Body of pancreas (tissue), 4 donors: ENCODE results near the gene CGNL1. TPM values are rescaled to one million over a fixed set of nuclear protein-coding genes. Genes with fewer than 3 reads are reported as not detected.

Experiments
- ATAC-seq: fragments of 150-250 bp; one replicate; pipeline ENCODE4 v1.9.1; 2016
- DNase-seq, 4 donors: peaks; one replicate each; pipeline ENCODE4 v3.0.0-alpha.2; 2019
- H3K27ac ChIP-seq, 4 donors: fragments of 200-600 bp; sonication (generic); 1 replicate in 3 of 4; 2 replicates in 1 of 4; pipeline versions ENCODE4 v1.5.1 to v1.6.1; 2016 to 2019; ENCODE audit warnings: mild to moderate bottlenecking in 1 of 4, mixed read lengths in 1 of 4, moderate library complexity in 1 of 4
- H3K27me3 ChIP-seq, 2 donors: fragments of 200-600 bp; sonication (generic); one replicate each; pipeline ENCODE4 v1.6.0; 2016; ENCODE audit warnings: mild to moderate bottlenecking in 1 of 2
- H3K36me3 ChIP-seq, 2 donors: fragments of 200-600 bp; sonication (generic); replicated peaks in 1 of 2; 2 replicates each; pipeline ENCODE4 v1.5.1; 2016; ENCODE audit warnings: low read depth in 2 of 2; ENCODE audit not compliant: insufficient read depth in 1 of 2
- H3K4me1 ChIP-seq: fragments of 200-600 bp; sonication (generic); one replicate; pipeline ENCODE4 v1.6.0; 2016
- H3K4me3 ChIP-seq, 2 donors: fragments of 200-600 bp; sonication (generic); 1 replicate in 1 of 2; 2 replicates in 1 of 2; pipeline ENCODE4 v1.5.1; 2016 to 2019
- H3K9me3 ChIP-seq, 3 donors: fragments of 200-600 bp; sonication (generic); 1 replicate in 2 of 3; 2 replicates in 1 of 3; pipeline ENCODE4 v1.5.1; 2016
- CTCF ChIP-seq, 7 experiments: fragments of 450-650 bp in 4 of 7; fragments of 200-600 bp in 3 of 7; sonication (generic) in 3 of 7; IDR thresholded peaks; one replicate each; pipeline ENCODE4 v1.5.1; 2016 to 2019; ENCODE audit warnings: antibody characterized with exemption in 7 of 7
- POLR2A ChIP-seq, 3 donors: fragments of 450-650 bp; IDR thresholded peaks; one replicate each; pipeline ENCODE4 v1.6.1; 2016; ENCODE audit warnings: antibody characterized with exemption in 3 of 3, mild to moderate bottlenecking in 2 of 3
- WGBS, 2 donors: methylation state at CpG; one replicate each; pipeline ENCODE4 v1.1.5; 2017; 5-methylcytosine and 5-hydroxymethylcytosine counted together
- intact Hi-C: fragments of 100-400 bp; cut with DNase I; formaldehyde crosslinking; loops from one replicate; pipeline ENCODE4 v1.15.1; 2023
- total RNA-seq, 2 donors: library from RNA; depleted of rRNA; stranded (reverse); fragments of >200 nt; gene quantifications; one replicate each; pipeline ENCODE4 v1.1.0, GENCODE V29; 2016

The CGNL1 gene
- total RNA-seq, 2 donors from 2014 or later = 24.7 to 30.6 TPM

GRCh38 chr15:57548835-57549234 lies 172.5 kb downstream of the CGNL1 start:
- peak overlapping the region; percentile 66 to 82 (median 73) for H3K27ac ChIP-seq
- TF ChIP-seq CTCF (IDR thresholded peaks at IDR 0.05) (no peak), POLR2A (IDR thresholded peaks at IDR 0.05) (no peak)
- no peaks in the 10 kb centered on the region for H3K9me3 ChIP-seq
- 46 to 53% methylated on average over 5 of the region's 5 CpGs for WGBS, 2 donors
- ATAC-seq (no peak), DNase-seq (no peak)
- H3K4me3 ChIP-seq = no peak overlapping the region
- intact Hi-C loops = no loop called here
- no peaks in the 10 kb centered on the region for H3K27me3 ChIP-seq
- H3K36me3 ChIP-seq = peaks cover 0 to 18% of the 10 kb centered on the region in 2 donors
- H3K4me1 ChIP-seq = peaks cover 57% of the 10 kb centered on the region

- no peak for DNase-seq
- Histone ChIP-seq H3K9me3 (no peaks in the 10 kb centered on the region), H3K4me1 (peaks cover 68% of the 10 kb centered on the region), H3K27me3 (no peaks in the 10 kb centered on the region), H3K36me3 (peaks cover 0 to 7% of the 10 kb centered on the region in 2 donors), H3K4me3 (no peak overlapping the region), H3K27ac (peak overlapping the region in 3 of 4 donors; percentile 67 to 82 (median 79))
- ATAC-seq = no peak
- TF ChIP-seq CTCF (IDR thresholded peaks at IDR 0.05) (no peak), POLR2A (IDR thresholded peaks at IDR 0.05) (no peak)
- intact Hi-C loops = no loop called here
- WGBS, 2 donors = 70 to 86% methylated on average over 6 of the region's 6 CpGs
Observed at GRCh38 chr15:57549935-57550334, 173.6 kb downstream of the CGNL1 start.

- Histone ChIP-seq H3K4me3 (no peak overlapping the region), H3K27ac (peak overlapping the region; percentile 52 to 82 (median 80)), H3K36me3 (peaks cover 0 to 6% of the 10 kb centered on the region in 2 donors), H3K9me3 (no peaks in the 10 kb centered on the region), H3K4me1 (peaks cover 71% of the 10 kb centered on the region), H3K27me3 (no peaks in the 10 kb centered on the region)
- ATAC-seq (peak; percentile 31), DNase-seq (peak; percentile 66 to 91 (median 82))
- intact Hi-C loops = no loop called here
- WGBS, 2 donors = 26 to 37% methylated on average over 4 of the region's 4 CpGs
- TF ChIP-seq POLR2A (IDR thresholded peaks at IDR 0.05) (no peak), CTCF (IDR thresholded peaks at IDR 0.05) (no peak)
Observed at GRCh38 chr15:57550640-57551039, 174.3 kb downstream of the CGNL1 start.

GRCh38 chr15:57551715-57552677 lies 175.7 kb downstream of the CGNL1 start:
- H3K27me3 ChIP-seq = no peaks in the 10 kb centered on the region
- peak overlapping the region; percentile 64 to 82 (median 80) for H3K27ac ChIP-seq
- TF ChIP-seq CTCF (IDR thresholded peaks at IDR 0.05) = no peak
- no peak for TF ChIP-seq POLR2A (IDR thresholded peaks at IDR 0.05)
- H3K36me3 ChIP-seq = peaks cover 0 to 1% of the 10 kb centered on the region in 2 donors
- no peaks in the 10 kb centered on the region for H3K9me3 ChIP-seq
- WGBS, 2 donors = 60 to 61% methylated on average over 16 of the region's 16 CpGs
- DNase-seq (peak; percentile 38 to 60 (median 52)), ATAC-seq (peak; percentile 77)
- no peak overlapping the region for H3K4me3 ChIP-seq
- intact Hi-C loops = no loop called here
- H3K4me1 ChIP-seq = peaks cover 71% of the 10 kb centered on the region
